DMS53 treated with DMSO at 0.1 percent for 48 hours (cell line): ENCODE data around the gene CTNNBIP1.
"Not testable (repeated sequence)": the region's sequence is repeated elsewhere in the genome, so short reads cannot be mapped to it uniquely, and the experiment has no call there.

Experiments used
- DNase-seq: peaks from one replicate; lab custom pipeline; 2025; ENCODE audit not compliant: unreplicated experiment; lab: John Stamatoyannopoulos, UW

CTNNBIP1 gene

DNA sequence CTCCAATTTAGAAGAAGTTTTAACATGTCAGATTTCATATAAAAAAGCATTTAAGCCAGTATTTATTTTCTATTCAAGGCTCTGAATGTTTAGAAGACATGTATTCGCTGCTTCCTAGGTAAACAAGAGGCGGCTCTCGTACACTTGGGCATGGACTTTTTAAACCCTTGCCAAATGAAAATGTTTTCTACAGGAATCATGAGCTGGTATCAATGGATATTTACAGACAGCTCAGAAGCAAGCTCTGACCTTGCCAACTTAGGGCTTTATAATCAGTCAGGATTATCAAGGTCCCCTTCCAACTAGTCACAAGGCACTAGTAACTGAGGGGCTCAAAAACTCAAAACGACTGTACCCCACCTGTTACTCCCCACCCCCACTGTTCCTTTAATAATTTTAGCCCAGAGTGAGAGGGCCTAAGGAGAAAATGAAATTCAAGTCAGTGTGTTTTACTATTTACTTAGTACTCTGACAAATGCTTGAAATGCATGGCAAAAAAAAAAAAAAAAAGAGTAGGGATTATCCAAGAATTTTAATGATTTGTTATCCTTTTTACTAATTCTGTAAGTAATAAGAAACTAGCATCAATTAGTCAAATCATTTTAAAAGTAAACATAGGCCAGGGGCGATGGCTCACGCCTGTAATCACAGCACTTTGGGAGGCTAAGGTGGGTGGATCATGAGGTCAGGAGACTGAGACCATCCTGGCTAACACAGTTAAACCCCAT, 98.7 kb downstream of the CTNNBIP1 start:
- no peak for DNase-seq

DNA sequence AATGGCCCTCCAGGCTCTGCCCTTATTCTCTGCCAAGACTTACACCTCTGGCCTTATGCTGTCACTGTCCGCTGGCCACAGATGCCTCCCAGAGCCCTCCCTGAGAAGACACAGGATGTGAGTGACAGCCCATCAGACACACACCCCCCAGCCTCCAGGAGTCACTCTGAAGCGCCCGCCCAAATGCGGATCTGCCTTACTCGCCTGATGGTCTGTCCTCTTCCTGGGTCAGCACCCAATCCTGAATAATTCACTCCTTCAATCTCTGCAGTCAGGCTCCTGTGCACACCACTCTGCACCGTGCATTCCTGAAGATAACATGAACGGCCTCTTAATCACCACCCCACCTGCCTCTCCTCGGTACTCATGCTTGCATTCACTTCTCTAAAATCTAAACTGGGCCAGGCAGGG, 101.0 kb downstream of the CTNNBIP1 start:
- no peak for DNase-seq

DNA sequence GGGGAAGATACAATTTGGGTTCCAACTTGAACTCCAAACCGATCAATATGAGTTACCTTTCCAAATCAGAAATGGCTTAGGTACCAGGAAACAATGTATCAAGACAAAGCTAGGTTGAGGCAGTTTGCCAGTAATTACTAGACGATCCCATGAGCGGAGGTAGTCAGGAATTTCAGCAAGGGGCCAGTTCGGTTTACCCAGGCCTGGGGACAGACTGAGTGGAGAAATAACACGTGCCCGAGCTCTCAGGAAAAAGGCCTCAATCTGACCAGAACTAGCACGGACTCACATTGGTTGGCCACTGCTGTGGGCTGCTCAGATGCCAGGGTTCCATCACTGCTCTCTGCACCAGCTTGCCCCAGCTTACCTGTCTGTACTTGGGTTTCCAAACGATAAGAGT, 101.6 kb downstream of the CTNNBIP1 start:
- DNase-seq: no peak

DNA sequence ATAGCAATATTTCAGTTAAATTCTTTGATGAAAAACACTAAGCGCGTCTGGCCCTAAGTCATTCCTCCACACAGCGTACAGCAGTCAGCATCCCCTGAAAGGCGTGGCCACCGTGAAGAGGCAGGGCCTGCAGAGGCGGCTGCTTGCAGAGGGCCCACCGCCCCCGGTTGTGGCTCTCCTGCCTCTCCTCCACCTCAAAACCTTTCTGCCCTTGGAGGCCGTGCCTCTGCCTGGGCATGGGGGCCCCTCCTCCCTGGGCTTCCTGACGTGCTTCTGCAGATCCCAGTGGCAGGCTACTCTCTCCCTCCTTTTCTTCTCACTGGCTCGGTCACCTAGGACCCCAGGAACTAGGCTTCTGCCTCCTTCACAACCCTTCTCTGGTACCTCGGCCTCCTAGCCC, 102.5 kb downstream of the CTNNBIP1 start:
- no peak for DNase-seq

DNA sequence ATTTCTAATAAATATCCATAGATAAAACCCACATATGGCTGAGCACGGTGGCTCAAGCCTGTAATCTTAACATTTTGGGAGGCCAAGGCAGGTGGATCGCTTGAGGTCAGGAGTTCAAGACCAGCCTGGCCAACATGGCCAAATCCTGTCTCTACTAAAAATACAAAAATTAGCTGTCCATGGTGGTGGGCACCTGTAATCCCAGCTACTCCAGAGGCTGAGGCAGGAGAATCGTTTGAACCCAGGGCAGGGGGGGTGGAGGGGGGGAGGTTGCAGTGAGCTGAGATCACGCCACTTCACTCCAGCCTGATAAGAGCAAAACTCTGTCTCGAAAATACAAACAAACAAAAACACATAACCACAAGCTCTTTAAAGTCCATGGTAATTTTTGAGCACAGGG, 104.1 kb downstream of the CTNNBIP1 start:
- DNase-seq: not testable (repeated sequence)

DNA sequence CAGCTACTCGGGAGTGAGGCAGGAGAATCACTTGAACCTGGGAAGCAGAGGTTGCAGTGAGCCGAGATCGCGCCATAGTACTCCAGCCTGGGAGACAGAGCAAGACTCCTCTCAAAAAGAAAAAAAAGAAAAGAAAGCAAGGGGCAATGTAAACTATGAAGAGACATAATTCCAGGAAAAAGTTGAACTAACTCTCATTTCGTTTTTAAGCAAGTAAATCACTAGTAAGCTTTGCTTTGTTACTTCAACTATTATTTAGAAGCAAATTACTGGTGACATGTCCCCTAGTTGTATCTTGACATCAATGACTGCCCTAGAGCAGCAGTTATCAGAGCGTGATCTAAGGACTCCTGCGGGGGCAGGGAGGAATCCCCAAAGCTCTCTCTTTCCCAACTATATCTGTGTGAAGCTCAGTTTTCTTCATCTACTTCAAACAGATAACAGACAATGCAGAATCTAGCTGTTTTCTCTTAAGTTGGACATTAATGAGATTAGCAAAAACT, 105.0 kb downstream of the CTNNBIP1 start:
- DNase-seq: no peak

DNA sequence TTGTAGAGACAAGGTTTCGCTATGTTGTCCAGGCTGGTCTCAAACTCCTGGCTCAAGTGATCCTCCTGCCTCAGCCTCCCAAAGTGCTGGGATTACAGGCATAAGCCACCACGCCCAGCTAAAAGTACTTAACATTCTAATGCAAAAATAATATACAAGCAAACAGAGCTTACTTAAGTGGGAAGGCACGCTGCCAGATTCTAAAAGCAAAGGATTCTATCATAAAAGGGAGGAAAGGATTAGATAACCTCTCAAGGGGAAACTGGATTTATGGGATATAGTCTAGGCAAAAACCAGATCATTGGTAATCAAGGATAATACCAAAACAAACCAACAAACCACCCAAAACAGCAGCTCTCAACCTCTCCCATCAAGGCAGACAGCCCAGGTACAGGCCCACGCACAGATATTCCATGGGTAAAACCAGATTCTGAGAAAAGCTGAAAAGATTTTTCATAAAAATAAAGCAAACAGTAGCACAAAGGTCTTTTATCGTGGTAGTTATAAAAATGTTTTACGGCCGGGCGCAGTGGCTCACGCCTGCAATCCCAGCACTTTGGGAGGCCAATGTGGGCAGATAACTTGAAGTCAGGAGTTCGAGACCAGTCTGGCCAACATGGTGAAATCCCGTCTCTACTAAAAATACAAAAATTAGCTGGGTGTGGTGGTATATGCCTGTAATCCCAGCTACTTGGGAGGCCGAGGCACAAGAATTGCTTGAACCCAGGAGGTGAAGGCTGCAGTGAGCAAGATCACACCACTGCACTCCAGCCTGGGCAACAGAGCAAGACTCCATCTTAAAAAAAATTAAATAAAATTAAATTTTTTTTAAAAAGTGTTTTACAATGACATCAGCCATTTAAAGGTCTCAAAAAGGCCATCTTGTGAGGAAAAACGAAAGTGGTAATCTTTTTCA, 106.8 kb downstream of the CTNNBIP1 start:
- DNase-seq: not testable (repeated sequence)

DNA sequence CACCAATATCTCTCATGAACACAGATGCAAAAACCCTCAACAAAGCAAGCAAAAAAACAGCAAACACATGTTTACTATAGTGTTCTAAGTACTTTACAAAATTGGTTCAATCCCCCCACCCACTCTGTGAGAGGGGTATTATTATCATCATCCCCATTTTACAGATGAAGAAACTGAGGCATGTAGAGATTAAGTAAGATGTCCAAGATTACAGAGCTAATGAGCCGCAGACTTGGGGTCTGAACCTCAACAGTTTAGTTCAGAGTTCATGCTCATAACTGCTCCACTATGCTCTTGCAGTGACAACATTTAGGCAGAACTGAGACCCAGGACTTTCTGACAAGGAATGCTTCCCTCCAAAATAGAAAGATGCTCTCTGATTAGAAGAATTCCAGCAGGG, 108.2 kb downstream of the CTNNBIP1 start:
- DNase-seq: no peak
